A549 (cell line): ENCODE measurements around the gene A4GNT.

ENCODE experiments used
- BHLHE40 ChIP-seq: IDR thresholded peaks from 2 replicates; pipeline ENCODE4 v1.6.1; 2012; ENCODE audit warnings: low read depth, low read length, inconsistent platforms
- CHD4 ChIP-seq: fragments of 200-600 bp; sonication (generic); IDR thresholded peaks from 2 replicates; pipeline ENCODE4 v1.6.1; 2016; ENCODE audit warnings: antibody characterized with exemption, mild to moderate bottlenecking, borderline replicate concordance
- EP300 ChIP-seq, 2 experiments: fragments of >200 bp; sonication (Bioruptor Twin); formaldehyde crosslinking; IDR thresholded peaks; 2 replicates in 1 of 2; 3 replicates in 1 of 2; pipeline ENCODE4 v1.6.1; 2016 to 2017
- JUNB ChIP-seq: fragments of >200 bp; sonication (Bioruptor Twin); formaldehyde crosslinking; IDR thresholded peaks from 2 replicates; pipeline ENCODE4 v1.6.1; 2016
- MAFK ChIP-seq: fragments of 450-650 bp; IDR thresholded peaks from 2 replicates; pipeline ENCODE4 v1.6.1; 2014; ENCODE audit not compliant: partially characterized antibody
- MAZ ChIP-seq: fragments of 150-350 bp; IDR thresholded peaks from 2 replicates; pipeline ENCODE4 v1.6.1; 2014; ENCODE audit warnings: antibody characterized with exemption, low read depth, low read length, borderline replicate concordance
- MYC ChIP-seq: IDR thresholded peaks from 2 replicates; pipeline ENCODE4 v1.6.1; 2012; ENCODE audit warnings: mild to moderate bottlenecking, inconsistent platforms, low read length, improper control_type of control experiment, borderline replicate concordance
- POLR2A ChIP-seq: IDR thresholded peaks from 2 replicates; pipeline ENCODE4 v1.6.1; 2012; ENCODE audit warnings: mild to moderate bottlenecking, low read length
- RAD21 ChIP-seq, 2 experiments: fragments of >200 bp in 1 of 2; sonication (Bioruptor Twin) in 1 of 2; formaldehyde crosslinking in 1 of 2; IDR thresholded peaks in 1 of 2; conservative IDR thresholded peaks in 1 of 2; 2 replicates in 1 of 2; 3 replicates in 1 of 2; pipeline ENCODE4 v1.6.1; 2012 to 2018; ENCODE audit warnings: inconsistent platforms in 1 of 2
- TF ChIP-seq, protein P1 (sequence below): fragments of >200 bp; sonication (Bioruptor Twin); formaldehyde crosslinking; IDR thresholded peaks from 3 replicates; pipeline ENCODE4 v1.5.1; 2016
- TF ChIP-seq, protein P2 (sequence below): IDR thresholded peaks from 2 replicates; pipeline ENCODE4 v1.6.1; 2012
- TF ChIP-seq, protein P3 (sequence below): fragments of 200-600 bp; sonication (generic); IDR thresholded peaks from 2 replicates; pipeline ENCODE4 v1.6.1; 2016; ENCODE audit warnings: antibody characterized with exemption, mild to moderate bottlenecking, moderate library complexity
- TF ChIP-seq, protein P4 (sequence below): fragments of 150-350 bp; IDR thresholded peaks from 2 replicates; pipeline ENCODE4 v1.6.1; 2014; ENCODE audit warnings: low read depth, mild to moderate bottlenecking, low read length

DNA sequence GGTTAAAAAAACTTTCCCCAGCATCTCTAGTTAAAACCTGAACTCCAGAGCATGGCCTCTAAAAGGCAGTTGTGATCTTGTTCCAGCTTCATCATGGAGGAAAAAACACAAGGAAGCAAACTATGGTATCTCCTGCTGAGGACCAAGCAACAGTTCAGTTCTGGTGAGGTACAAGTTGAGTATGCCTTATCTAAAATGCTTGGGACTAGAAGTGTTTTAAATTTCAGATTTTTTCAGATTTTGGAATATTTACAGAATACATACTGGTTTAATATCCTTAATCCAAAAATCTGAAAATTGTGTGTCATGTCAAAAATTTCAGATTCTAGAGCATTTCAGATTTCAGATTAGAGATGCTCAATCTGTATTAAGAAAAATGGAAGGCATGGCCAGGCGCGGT, 32.9 kb upstream of the A4GNT start:
- TF ChIP-seq, protein P1, sequence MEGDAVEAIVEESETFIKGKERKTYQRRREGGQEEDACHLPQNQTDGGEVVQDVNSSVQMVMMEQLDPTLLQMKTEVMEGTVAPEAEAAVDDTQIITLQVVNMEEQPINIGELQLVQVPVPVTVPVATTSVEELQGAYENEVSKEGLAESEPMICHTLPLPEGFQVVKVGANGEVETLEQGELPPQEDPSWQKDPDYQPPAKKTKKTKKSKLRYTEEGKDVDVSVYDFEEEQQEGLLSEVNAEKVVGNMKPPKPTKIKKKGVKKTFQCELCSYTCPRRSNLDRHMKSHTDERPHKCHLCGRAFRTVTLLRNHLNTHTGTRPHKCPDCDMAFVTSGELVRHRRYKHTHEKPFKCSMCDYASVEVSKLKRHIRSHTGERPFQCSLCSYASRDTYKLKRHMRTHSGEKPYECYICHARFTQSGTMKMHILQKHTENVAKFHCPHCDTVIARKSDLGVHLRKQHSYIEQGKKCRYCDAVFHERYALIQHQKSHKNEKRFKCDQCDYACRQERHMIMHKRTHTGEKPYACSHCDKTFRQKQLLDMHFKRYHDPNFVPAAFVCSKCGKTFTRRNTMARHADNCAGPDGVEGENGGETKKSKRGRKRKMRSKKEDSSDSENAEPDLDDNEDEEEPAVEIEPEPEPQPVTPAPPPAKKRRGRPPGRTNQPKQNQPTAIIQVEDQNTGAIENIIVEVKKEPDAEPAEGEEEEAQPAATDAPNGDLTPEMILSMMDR: no peak
- TF ChIP-seq JUNB (no peak), BHLHE40 (no peak), CHD4 (no peak), EP300 (IDR thresholded peaks at IDR 0.05) (no peak), MYC (no peak), MAZ (no peak), MAFK (no peak), POLR2A (no peak), RAD21 (conservative IDR thresholded peaks at IDR 0.05 in 1 of 2, IDR thresholded peaks at IDR 0.05 in 1 of 2) (no peak)
- TF ChIP-seq, protein P2, sequence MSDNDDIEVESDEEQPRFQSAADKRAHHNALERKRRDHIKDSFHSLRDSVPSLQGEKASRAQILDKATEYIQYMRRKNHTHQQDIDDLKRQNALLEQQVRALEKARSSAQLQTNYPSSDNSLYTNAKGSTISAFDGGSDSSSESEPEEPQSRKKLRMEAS: no peak
- TF ChIP-seq, protein P3, sequence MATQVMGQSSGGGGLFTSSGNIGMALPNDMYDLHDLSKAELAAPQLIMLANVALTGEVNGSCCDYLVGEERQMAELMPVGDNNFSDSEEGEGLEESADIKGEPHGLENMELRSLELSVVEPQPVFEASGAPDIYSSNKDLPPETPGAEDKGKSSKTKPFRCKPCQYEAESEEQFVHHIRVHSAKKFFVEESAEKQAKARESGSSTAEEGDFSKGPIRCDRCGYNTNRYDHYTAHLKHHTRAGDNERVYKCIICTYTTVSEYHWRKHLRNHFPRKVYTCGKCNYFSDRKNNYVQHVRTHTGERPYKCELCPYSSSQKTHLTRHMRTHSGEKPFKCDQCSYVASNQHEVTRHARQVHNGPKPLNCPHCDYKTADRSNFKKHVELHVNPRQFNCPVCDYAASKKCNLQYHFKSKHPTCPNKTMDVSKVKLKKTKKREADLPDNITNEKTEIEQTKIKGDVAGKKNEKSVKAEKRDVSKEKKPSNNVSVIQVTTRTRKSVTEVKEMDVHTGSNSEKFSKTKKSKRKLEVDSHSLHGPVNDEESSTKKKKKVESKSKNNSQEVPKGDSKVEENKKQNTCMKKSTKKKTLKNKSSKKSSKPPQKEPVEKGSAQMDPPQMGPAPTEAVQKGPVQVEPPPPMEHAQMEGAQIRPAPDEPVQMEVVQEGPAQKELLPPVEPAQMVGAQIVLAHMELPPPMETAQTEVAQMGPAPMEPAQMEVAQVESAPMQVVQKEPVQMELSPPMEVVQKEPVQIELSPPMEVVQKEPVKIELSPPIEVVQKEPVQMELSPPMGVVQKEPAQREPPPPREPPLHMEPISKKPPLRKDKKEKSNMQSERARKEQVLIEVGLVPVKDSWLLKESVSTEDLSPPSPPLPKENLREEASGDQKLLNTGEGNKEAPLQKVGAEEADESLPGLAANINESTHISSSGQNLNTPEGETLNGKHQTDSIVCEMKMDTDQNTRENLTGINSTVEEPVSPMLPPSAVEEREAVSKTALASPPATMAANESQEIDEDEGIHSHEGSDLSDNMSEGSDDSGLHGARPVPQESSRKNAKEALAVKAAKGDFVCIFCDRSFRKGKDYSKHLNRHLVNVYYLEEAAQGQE: no peak
- TF ChIP-seq, protein P4, sequence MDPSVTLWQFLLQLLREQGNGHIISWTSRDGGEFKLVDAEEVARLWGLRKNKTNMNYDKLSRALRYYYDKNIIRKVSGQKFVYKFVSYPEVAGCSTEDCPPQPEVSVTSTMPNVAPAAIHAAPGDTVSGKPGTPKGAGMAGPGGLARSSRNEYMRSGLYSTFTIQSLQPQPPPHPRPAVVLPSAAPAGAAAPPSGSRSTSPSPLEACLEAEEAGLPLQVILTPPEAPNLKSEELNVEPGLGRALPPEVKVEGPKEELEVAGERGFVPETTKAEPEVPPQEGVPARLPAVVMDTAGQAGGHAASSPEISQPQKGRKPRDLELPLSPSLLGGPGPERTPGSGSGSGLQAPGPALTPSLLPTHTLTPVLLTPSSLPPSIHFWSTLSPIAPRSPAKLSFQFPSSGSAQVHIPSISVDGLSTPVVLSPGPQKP: no peak
